HS-27A (cell line): ENCODE results near the gene EGF.

Experiments
- DNase-seq: peaks from one replicate; pipeline ENCODE4 v3.0.0-alpha.2; 2012; ENCODE audit warnings: low read depth, missing footprints

The EGF gene

DNA sequence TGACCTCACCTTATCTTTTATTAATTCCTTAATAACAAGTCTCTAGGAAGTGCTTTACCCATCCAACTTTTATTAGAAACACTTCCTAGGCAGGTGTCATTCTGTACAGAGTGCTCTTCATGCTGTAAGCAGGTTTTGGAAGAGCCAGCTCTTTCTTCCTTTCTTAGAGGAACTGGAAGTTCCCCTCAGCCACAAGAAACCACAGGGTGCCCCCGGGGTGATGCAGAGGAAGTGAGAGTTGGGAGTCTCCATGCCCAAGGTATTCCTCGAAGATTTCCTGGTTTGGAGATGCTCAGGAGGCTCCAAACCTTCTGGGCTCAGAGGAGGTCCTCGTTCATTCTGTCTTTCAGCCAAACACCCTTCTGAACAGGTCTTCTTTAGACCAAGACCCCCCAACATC, 83.8 kb downstream of the EGF start:
- no peak for DNase-seq

GRCh38 chr4:109998867-109999584, 86.3 kb downstream of the EGF start:
- DNase-seq: peak; percentile 63

- DNase-seq: no peak
Observed at GRCh38 chr4:109999585-109999912, 86.9 kb downstream of the EGF start.

GRCh38 chr4:110002326-110002725, 89.6 kb downstream of the EGF start:
- no peak for DNase-seq

DNA sequence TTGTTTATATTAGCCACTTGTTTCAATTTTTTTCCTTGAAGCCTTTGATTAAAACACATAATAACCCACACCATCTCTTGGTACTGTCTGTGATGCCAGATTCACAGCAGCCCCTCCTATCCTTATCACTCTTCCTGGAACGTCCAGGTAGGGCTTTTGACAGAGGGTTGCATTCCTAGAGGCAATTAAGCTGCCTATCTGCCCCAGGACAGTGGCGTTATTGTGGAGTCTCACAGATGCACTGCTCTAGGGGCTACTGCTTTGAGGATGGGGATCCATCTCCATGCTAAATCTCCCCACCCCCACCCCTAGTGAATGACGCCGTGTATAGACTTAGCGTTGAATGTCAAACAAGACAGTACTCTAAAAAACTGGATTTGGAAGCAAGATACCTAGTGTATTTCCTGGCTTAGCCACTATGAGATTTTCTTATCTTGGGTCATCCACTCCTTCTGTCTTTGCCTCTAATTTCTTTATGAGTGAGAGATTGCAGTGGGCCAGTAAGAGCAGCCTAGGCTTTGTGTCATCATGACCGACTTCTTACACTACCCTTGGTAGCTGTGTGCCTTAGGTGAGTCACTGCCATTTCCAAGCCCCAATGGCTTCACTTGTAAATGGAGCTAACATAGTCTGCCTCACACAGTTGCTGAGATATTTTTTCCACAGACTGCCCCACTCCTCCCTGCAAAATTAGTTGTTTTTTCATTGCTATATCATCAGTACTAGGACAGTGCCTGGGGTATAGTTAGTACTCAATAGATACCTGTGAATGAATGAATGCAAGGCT, 90.9 kb downstream of the EGF start:
- DNase-seq: no peak

- DNase-seq: no peak
Observed at GRCh38 chr4:110004556-110004955, 91.9 kb downstream of the EGF start.

DNA sequence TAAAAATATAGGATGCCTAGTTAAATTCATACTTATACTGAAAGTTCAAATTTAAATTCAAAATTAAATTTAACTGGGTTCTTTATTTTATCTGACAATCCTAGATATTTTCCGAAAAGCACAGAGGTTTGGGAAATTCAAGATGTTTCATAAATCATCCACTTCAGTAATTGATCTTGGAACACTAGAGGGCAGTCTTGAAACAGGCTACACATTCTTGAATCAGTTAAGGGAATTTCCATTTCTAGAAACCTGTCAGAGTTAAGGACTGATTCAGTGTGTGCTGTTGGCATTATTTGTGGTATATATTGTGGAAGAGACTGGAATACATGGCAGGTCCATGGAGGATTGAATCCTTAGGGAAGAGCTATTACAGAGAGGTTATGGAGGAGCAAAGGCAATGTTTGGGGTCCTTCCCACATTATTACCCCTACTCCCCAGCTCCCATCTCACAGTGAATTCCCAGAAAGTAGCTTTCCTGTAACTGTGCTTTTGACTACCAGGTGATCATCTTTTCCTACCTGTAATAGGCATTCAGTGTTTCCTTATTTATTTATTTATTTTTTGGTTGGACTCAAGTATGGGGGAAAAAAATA, 92.9 kb downstream of the EGF start:
- peak; percentile 48 for DNase-seq

GRCh38 chr4:110007217-110007616, 94.5 kb downstream of the EGF start:
- no peak for DNase-seq

GRCh38 chr4:110008540-110008939, 95.9 kb downstream of the EGF start:
- no peak for DNase-seq

DNA sequence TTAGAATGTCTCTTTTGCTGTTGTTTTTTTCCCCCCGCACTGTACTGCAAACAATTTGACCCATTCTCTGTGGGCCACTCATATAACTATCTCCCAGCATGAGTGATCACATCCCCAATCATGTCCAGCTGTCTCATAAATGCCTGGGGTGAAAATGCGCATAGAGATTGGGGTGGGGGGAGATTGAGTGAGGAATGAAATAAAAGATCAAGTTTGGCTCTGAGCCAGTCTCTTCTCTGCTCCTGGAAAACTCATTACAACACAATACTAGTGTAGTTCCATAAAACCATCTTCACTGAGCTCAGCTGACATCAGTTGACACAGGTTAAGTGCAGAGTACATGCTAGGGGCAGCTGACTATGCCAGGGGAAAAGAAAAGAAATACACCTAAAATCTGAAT, 96.9 kb downstream of the EGF start:
- no peak for DNase-seq

DNA sequence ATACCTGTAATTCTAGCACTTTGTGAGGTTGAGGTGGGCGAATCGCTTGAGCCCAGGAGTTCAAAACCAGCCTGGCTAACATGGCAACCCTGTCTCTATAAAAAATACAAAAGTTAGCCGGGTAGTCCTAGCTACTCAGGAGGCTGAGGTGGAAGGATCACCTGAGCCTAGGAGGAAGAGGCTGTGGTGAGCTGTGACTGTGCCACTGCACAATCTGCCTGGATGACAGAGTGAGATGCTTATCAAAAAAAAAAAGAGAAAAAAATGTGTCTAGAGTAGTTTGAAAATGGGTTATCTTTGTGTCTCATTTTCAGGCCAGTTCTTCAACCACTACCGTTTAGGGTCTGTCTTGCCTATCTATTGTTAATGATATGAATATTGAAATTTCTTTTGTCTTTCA, 98.1 kb downstream of the EGF start:
- no peak for DNase-seq

- no peak for DNase-seq
Observed at GRCh38 chr4:110012917-110013316, 100.2 kb downstream of the EGF start.

- DNase-seq: no peak
Observed at GRCh38 chr4:110014233-110014632, 101.5 kb downstream of the EGF start.

- DNase-seq: no peak
Observed at GRCh38 chr4:110019153-110019552, 106.5 kb downstream of the EGF start.

DNA sequence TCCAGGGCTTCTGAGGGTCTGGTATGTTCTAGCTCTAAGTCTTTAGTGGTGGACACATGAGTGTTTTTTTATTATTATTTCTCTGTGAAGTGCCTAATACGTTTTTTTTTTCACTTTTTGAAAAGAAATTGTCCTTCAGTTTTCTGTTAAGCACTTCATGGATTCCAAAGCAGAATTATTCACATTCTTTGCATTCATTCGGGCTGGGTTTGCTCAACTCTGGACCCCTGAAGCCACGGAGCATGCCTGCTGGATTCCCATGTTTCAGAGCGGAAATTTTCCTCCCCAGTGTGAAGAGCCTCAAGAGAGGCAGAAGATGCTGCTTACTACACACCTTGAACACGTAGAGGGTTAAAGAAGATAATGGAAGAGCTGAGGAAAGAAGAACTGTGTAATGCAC, 107.5 kb downstream of the EGF start:
- peak; percentile 68 for DNase-seq

GRCh38 chr4:110020646-110021443, 108.2 kb downstream of the EGF start:
- DNase-seq: no peak

- DNase-seq: no peak
Observed at GRCh38 chr4:110022457-110022856, 109.8 kb downstream of the EGF start.

DNA sequence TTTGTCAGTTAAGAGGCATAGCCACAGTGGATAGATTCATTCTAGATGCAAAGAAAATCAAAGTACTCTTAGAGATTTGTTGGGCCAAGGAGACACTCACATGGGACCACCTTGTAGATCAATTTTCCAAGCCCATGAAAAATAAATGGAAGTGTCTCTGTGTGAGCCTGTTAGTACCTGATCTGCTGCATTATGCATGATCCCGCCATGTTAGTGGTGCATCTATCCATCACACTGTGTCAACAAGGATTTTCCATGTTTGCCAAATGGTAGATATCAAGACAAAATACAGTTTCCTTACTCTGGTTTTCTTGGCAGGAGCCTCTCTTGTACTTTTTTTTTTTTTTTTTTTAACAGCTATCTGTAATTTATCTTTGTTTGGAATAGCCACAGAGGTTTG, 112.4 kb downstream of the EGF start:
- no peak for DNase-seq

- no peak for DNase-seq
Observed at GRCh38 chr4:110025718-110026117, 113.0 kb downstream of the EGF start.

DNA sequence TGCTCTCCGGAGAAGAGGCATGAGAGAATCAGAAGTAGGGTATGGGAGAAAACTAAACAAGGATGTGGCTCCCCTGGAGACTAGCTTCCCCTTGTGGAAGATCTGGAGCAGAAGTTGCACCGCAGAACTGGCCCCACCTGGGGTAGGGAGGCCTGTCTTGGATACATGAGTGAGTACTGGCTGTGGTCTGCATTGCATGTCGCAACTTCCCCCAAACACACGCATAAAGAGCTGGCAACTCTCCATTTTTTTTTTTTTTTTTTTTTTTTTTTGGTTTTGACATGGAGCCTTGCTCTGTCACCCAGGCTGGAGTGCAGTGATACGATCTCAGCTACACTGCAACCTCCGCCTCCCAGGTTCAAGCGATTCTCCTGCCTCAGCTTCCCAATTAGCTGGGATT, 119.9 kb downstream of the EGF start:
- DNase-seq: no peak

DNA sequence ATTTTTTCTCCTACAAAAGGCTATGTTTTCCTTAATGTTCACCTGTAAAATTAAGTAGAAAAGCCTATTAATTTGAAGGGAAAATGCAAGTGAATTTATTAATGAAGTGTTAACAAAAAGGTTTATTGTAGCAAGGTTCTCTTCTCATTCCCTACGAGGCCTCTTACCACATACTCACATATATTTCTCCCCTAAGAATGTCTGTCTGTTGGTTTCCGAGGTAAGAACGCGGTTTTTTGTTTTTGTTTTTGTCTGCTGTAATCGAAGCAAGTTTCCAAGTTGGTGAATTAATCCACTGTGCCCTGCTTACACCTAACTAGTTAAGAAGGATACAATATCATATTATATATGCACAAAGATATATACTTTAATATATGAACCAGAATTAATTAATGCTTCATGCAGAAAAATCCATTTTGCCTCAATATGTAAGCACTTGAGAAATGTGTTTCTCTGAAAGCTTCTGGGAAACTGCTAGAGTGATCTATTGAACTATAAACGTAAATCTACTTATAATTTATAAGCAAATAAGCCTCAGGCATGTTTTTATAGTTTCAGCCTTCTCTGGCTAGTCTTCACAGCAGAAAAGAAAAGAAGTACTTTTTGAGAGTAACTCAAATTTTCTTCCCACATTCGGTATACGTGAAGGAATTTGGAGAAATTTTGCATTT, 120.8 kb downstream of the EGF start:
- no peak for DNase-seq

GRCh38 chr4:110034026-110034393, 121.3 kb downstream of the EGF start:
- no peak for DNase-seq
